Left lung (tissue), 10 donors: ENCODE measurements around the gene STAT4. TPM values are rescaled to one million over a fixed set of nuclear protein-coding genes. Genes with fewer than 3 reads are reported as not detected.

Source experiments
- ATAC-seq: fragments of 200-7000 bp; cut with Tn5 transposase; one replicate; pipeline ENCODE4 v1.9.1; 2020; ENCODE audit warnings: moderate library complexity
- DNase-seq, 4 donors: peaks; one replicate each; pipeline ENCODE4 v3.0.0-alpha.2; 2013 to 2020
- H3K27ac ChIP-seq, 2 donors: fragments of 200-600 bp; sonication (generic) in 1 of 2; one replicate each; pipeline versions ENCODE4 v1.5.0 to v1.8.0; 2020 to 2021
- H3K27me3 ChIP-seq, 2 donors: fragments of 200-600 bp; sonication (generic) in 1 of 2; one replicate each; pipeline versions ENCODE4 v1.5.0 to v1.8.0; 2020 to 2021
- H3K36me3 ChIP-seq, 2 donors: fragments of 200-600 bp; sonication (generic) in 1 of 2; one replicate each; pipeline versions ENCODE4 v1.5.0 to v1.8.0; 2020 to 2021
- H3K4me1 ChIP-seq, 2 donors: fragments of 200-600 bp; one replicate each; pipeline ENCODE4 v1.8.0; 2021
- H3K4me3 ChIP-seq, 2 donors: fragments of 200-600 bp; sonication (generic) in 1 of 2; one replicate each; pipeline versions ENCODE4 v1.5.0 to v1.8.0; 2020 to 2021; ENCODE audit warnings: mild to moderate bottlenecking in 1 of 2
- H3K9me3 ChIP-seq, 2 donors: fragments of 200-600 bp; sonication (generic) in 1 of 2; one replicate each; pipeline versions ENCODE4 v1.5.0 to v1.8.0; 2020 to 2021
- intact Hi-C, 2 donors: fragments of 100-400 bp; cut with DNase I; formaldehyde crosslinking; loops; one replicate each; pipeline versions ENCODE4 v1.11.2 to v1.14.2; 2022
- polyA plus RNA-seq, 6 donors: library from polyadenylated mRNA; unstranded; fragments of 120-200 nt; gene quantifications; one replicate each; pipeline ENCODE4 v1.2.1, GENCODE V29; 2013; ENCODE audit not compliant: insufficient read length in 6 of 6
- total RNA-seq, 2 donors: library from RNA; stranded (reverse); fragmentation: NEBNext Ultra II Directional; extraction: Animal tissue kit (Norgen Biotek cat#: 25700); gene quantifications; one replicate each; pipeline ENCODE4 v1.2.1, GENCODE V29; 2021
- TF ChIP-seq, protein P1 (sequence below), 2 donors: fragments of 200-600 bp; sonication (generic) in 1 of 2; IDR thresholded peaks; one replicate each; pipeline versions ENCODE4 v1.5.0 to v1.8.0; 2021; ENCODE audit warnings: antibody characterized with exemption in 2 of 2
- donor health status: DM: no; HTN: yes; CAD: no.
- donor health status: DM: no; HTN: no; CAD: no.

STAT4 gene
- total and polyA plus RNA-seq, 8 donors = 4.4 to 11.5 (median 7.4) TPM

DNA sequence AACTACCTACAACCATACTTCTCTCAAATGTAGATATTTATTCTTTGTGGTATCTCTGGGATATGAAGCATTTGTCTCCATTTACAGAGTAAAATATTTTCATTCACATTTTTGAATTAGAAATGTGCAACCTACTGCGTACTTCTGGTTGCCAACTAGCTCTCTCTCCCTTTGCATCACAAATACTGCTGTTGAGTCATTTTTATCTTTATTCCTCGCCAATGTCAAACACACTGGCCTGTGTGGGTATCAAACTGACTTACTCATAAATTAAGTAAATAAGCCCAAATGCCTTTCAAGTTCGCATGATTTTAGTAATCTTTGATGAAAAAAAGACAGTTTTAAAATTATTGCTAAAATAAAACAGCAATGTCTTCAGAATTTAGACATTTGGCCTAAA is 67.3 kb downstream of the STAT4 start:
- Histone ChIP-seq H3K9me3 (peaks cover 0 to 10% of the 10 kb centered on the region in 2 donors), H3K4me3 (no peak overlapping the region), H3K27ac (no peak overlapping the region), H3K4me1 (no peaks in the 10 kb centered on the region), H3K27me3 (no peaks in the 10 kb centered on the region), H3K36me3 (no peaks in the 10 kb centered on the region)
- ATAC-seq (no peak), DNase-seq (no peak)
- TF ChIP-seq, protein P1, sequence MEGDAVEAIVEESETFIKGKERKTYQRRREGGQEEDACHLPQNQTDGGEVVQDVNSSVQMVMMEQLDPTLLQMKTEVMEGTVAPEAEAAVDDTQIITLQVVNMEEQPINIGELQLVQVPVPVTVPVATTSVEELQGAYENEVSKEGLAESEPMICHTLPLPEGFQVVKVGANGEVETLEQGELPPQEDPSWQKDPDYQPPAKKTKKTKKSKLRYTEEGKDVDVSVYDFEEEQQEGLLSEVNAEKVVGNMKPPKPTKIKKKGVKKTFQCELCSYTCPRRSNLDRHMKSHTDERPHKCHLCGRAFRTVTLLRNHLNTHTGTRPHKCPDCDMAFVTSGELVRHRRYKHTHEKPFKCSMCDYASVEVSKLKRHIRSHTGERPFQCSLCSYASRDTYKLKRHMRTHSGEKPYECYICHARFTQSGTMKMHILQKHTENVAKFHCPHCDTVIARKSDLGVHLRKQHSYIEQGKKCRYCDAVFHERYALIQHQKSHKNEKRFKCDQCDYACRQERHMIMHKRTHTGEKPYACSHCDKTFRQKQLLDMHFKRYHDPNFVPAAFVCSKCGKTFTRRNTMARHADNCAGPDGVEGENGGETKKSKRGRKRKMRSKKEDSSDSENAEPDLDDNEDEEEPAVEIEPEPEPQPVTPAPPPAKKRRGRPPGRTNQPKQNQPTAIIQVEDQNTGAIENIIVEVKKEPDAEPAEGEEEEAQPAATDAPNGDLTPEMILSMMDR (IDR thresholded peaks at IDR 0.05) = no peak
- intact Hi-C loops = no loop called here

- intact Hi-C loops = no loop called here
- Histone ChIP-seq H3K27ac (no peak overlapping the region), H3K27me3 (no peaks in the 10 kb centered on the region), H3K4me1 (no peaks in the 10 kb centered on the region), H3K9me3 (peaks cover 0 to 10% of the 10 kb centered on the region in 2 donors), H3K36me3 (no peaks in the 10 kb centered on the region), H3K4me3 (no peak overlapping the region)
- TF ChIP-seq, protein P1 (IDR thresholded peaks at IDR 0.05) = no peak
- DNase-seq (no peak), ATAC-seq (no peak)
These were observed 68.5 kb downstream of the STAT4 start for GRCh38 chr2:191082321-191082720.

- H3K27me3 ChIP-seq = no peaks in the 10 kb centered on the region
- H3K9me3 ChIP-seq = peaks cover 0 to 10% of the 10 kb centered on the region in 2 donors
- no peaks in the 10 kb centered on the region for H3K4me1 ChIP-seq
- TF ChIP-seq, protein P1 (IDR thresholded peaks at IDR 0.05) = no peak
- H3K36me3 ChIP-seq = no peaks in the 10 kb centered on the region
- H3K27ac ChIP-seq = no peak overlapping the region
- ATAC-seq (no peak), DNase-seq (no peak)
- intact Hi-C loops = no loop called here
- no peak overlapping the region for H3K4me3 ChIP-seq
These were observed 69.2 kb downstream of the STAT4 start for GRCh38 chr2:191081411-191082155.

- Histone ChIP-seq H3K27me3 (no peaks in the 10 kb centered on the region), H3K4me1 (no peaks in the 10 kb centered on the region), H3K4me3 (no peak overlapping the region), H3K9me3 (no peaks in the 10 kb centered on the region), H3K27ac (no peak overlapping the region), H3K36me3 (no peaks in the 10 kb centered on the region)
- ATAC-seq = no peak
- no peak for DNase-seq
- intact Hi-C loops = no loop called here
- TF ChIP-seq, protein P1 (IDR thresholded peaks at IDR 0.05) = no peak
These were observed 72.5 kb downstream of the STAT4 start for GRCh38 chr2:191078165-191078867.

DNA sequence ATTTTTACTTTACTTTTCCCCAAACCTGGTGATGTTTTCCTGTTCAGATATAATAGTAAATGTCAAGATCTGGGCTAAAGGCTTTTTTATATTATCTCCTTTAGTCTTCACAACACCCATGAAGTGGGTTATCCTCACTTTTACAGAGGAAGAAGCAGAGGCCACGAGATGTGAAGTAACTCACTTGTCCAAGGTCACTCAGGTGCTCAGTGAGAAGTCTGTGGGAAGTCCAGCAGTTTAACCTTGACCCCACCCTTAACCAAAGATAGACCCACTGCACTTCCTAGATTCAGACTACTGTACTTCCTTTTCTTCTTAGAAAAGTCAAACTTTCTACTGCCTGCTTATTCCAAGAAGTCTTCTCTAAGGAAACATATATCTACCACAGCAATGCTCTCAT is 80.5 kb downstream of the STAT4 start:
- DNase-seq (no peak), ATAC-seq (no peak)
- H3K36me3 ChIP-seq = no peaks in the 10 kb centered on the region
- TF ChIP-seq, protein P1 (IDR thresholded peaks at IDR 0.05) = no peak
- no peak overlapping the region for H3K4me3 ChIP-seq
- H3K4me1 ChIP-seq = peaks cover 0 to 17% of the 10 kb centered on the region in 2 donors
- no peak overlapping the region for H3K27ac ChIP-seq
- intact Hi-C loops = no loop called here
- no peaks in the 10 kb centered on the region for H3K27me3 ChIP-seq
- H3K9me3 ChIP-seq = no peaks in the 10 kb centered on the region
